D721Med (cell line): ENCODE data around the gene GMPR2.
"Not testable (repeated sequence)": the region's sequence is repeated elsewhere in the genome, so short reads cannot be mapped to it uniquely, and the experiment has no call there.

ENCODE experiments used
- DNase-seq: peaks from one replicate; pipeline ENCODE4 v3.0.0; 2011; ENCODE audit warnings: low spot score; ENCODE audit not compliant: insufficient read length
- FAIRE-seq: peaks from 2 replicates; lab custom pipeline; 2011; peaks lifted over from hg19 to GRCh38; lab: Jason Lieb, UNC
- TF ChIP-seq, protein P1 (sequence below): IDR thresholded peaks from 2 replicates; pipeline ENCODE4 v1.5.1; 2012; ENCODE audit warnings: mild to moderate bottlenecking, control low read depth; ENCODE audit not compliant: insufficient read depth; ENCODE audit errors: missing control alignments

GMPR2 gene

DNA sequence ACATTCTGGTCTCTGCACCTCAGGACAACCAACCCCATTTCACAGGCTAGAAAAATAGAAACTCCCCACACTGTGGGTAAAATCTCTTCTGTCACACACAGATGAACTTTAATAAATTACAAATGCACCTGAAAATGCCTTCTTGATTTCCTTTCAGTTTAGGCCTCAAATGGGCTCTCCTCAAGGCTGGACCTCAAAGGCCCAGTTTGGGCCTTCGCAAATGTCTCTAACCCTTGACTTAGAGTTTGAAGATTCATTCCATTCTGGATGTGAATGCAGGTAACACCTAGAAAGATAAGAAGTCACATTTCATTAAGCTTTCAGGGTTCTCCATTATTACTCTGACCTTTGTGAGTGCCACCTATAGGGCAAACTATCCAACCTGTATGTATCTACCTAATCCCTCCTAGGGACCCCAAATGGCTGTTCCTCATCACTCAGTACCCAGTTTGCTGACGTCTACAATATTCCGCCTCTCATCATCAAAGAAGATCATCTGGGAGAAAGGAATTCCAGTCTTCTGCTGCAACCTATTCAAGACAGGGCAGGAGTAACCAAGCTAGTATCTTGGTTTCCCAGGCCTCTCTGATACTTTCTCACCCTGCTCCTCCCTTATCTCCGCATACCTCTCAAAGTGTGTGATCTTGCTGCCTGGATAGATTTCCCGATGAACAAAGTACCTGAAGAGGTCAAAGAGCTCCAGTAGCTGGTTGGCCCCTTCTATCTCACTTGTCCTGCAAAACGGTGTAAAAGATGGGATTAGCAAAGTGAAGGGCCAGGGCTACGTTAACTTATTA, 18.7 kb upstream of the GMPR2 start:
- DNase-seq (no peak), FAIRE-seq (no peak)
- TF ChIP-seq, protein P1, sequence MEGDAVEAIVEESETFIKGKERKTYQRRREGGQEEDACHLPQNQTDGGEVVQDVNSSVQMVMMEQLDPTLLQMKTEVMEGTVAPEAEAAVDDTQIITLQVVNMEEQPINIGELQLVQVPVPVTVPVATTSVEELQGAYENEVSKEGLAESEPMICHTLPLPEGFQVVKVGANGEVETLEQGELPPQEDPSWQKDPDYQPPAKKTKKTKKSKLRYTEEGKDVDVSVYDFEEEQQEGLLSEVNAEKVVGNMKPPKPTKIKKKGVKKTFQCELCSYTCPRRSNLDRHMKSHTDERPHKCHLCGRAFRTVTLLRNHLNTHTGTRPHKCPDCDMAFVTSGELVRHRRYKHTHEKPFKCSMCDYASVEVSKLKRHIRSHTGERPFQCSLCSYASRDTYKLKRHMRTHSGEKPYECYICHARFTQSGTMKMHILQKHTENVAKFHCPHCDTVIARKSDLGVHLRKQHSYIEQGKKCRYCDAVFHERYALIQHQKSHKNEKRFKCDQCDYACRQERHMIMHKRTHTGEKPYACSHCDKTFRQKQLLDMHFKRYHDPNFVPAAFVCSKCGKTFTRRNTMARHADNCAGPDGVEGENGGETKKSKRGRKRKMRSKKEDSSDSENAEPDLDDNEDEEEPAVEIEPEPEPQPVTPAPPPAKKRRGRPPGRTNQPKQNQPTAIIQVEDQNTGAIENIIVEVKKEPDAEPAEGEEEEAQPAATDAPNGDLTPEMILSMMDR, result no peak

GRCh38 chr14:24215495-24216344, 17.0 kb upstream of the GMPR2 start, which contains the start of gene MDP1:
TSS of gene MDP1 (minus strand) at chr14:24216066. CDS start at chr14:24215955, 111 bp downstream.
- DNase-seq, result peak; percentile 84
- no peak for FAIRE-seq
- TF ChIP-seq, protein P1, result peak; percentile 91

- DNase-seq (no peak), FAIRE-seq (no peak)
- TF ChIP-seq, protein P1, result no peak
These were observed 16.4 kb upstream of the GMPR2 start for GRCh38 chr14:24216345-24216699.

DNA sequence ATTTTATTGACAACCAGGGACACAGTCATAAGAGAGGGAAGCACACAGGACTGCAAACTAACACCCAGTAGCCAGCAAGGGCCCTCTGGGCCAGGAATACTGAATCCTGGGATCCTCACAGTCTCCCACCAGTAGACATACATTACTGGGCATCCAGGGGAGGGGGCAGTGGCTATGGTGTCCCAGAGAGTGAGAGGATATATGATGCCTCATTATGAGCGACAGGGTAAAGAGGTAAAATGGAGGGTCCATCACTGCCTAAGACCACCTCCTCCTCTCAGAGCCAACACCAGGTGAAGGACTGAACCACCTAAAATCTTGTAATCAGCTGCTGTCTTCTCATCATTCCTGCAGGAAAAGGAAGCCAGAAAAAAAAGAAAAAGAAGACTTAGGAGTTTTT, 15.9 kb upstream of the GMPR2 start:
- FAIRE-seq, DNase-seq: not testable (repeated sequence)

GRCh38 chr14:24219080-24219479, 13.6 kb upstream of the GMPR2 start:
- DNase-seq (no peak), FAIRE-seq (no peak)
- TF ChIP-seq, protein P1, result no peak

- TF ChIP-seq, protein P1, result no peak
- DNase-seq (no peak), FAIRE-seq (no peak)
These were observed 13.2 kb upstream of the GMPR2 start for GRCh38 chr14:24219521-24219920.

DNA sequence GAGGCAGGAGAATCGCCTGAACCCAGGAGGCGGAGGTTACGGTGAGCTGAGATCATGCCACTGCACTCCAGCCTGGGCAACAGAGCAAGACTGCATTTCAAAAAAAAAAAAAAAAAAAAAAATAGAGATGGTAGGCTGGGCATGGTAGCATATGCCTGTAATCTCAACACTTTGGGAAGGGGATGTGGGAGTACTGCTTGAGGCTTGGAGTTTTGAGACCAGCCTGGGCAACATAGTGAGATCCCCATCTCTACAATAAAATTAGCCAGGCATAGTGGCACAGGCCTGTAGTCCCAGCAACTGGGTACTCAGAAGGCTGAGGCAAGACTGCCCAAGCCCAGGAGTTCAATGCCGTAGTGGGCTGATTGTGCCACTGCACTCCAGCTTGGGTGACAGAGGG, 9.7 kb upstream of the GMPR2 start:
- not testable (repeated sequence) for DNase-seq, FAIRE-seq

DNA sequence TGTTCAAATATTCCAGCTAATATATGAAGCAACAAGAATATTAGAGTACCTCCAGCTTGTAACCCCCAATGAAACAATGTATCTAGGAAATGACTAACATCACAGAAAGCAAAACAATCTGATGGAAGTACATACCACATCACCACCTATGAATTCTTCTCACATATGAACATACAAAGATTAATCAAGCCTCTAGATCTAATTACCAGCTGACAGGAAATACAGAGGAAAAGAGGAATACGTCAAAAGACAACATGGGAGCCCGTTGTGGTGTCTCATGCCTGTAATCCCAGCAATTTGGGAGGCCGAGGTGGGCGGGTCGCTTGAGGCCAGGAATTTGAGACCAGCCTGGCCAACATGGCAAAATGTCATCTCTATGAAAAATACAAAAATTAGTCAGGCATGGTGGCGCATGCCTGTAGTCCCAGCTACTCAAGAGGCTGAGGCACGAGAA, 8.1 kb upstream of the GMPR2 start:
- no peak for FAIRE-seq
- TF ChIP-seq, protein P1, result no peak
- DNase-seq, result no peak
